ENCODE data around the gene HAO2.

DNA sequence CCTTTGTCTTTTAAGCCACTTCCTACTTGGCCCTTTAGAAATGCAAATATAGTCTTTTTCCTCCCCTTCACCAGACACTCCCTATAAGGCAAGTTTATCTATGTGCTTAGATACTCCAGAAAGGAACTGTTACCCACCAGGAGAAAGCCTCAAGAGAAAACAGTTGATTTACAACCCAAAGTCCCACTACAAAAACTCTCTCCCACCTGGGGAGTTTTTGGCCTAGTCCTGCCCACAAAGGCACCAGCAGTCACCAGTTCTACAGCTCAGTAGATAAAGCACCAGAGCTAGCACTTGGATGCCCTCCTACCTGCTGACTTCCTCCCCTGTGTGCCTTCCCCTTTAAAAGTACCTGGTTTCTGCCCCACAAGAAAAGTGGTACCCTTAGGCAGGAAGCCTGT is 27.7 kb upstream of the HAO2 start:
- TF ChIP-seq, protein P1, sequence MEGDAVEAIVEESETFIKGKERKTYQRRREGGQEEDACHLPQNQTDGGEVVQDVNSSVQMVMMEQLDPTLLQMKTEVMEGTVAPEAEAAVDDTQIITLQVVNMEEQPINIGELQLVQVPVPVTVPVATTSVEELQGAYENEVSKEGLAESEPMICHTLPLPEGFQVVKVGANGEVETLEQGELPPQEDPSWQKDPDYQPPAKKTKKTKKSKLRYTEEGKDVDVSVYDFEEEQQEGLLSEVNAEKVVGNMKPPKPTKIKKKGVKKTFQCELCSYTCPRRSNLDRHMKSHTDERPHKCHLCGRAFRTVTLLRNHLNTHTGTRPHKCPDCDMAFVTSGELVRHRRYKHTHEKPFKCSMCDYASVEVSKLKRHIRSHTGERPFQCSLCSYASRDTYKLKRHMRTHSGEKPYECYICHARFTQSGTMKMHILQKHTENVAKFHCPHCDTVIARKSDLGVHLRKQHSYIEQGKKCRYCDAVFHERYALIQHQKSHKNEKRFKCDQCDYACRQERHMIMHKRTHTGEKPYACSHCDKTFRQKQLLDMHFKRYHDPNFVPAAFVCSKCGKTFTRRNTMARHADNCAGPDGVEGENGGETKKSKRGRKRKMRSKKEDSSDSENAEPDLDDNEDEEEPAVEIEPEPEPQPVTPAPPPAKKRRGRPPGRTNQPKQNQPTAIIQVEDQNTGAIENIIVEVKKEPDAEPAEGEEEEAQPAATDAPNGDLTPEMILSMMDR (IDR thresholded peaks at IDR 0.05; ENCODE audit: borderline replicate concordance, extremely low read depth, low read length, poor library complexity, severe bottlenecking): no peak
- no peak for TF ChIP-seq EZH2 (IDR thresholded peaks at IDR 0.05; ENCODE audit: borderline replicate concordance, low read depth, low read length, severe bottlenecking)
